ENCODE results near the gene RPH3AL. TPM values are rescaled to one million over a fixed set of nuclear protein-coding genes. Genes with fewer than 3 reads are reported as not detected.

The RPH3AL gene
- total and polyA plus RNA-seq, 2 experiments from 2014 or later, result 13.8 to 39.0 TPM

GRCh38 chr17:250487-251300, 101.9 kb downstream of the RPH3AL start:
- Histone ChIP-seq H3K27me3 (no peaks in the 10 kb centered on the region), H3K36me3 (no peaks in the 10 kb centered on the region), H3K27ac (no peak overlapping the region), H3K9me3 (ENCODE audit: low read depth) (no peaks in the 10 kb centered on the region), H3K4me3 (no peak overlapping the region), H3K4me1 (ENCODE audit: low read depth) (no peaks in the 10 kb centered on the region)
- no peak for DNase-seq (ENCODE audit: low read depth in 1 of 2, low spot score in 1 of 2)
- TF ChIP-seq CTCF (IDR thresholded peaks at IDR 0.05; ENCODE audit: low read depth, low read length), result no peak

GRCh38 chr17:249236-249993, 103.2 kb downstream of the RPH3AL start:
- Histone ChIP-seq H3K9me3 (ENCODE audit: low read depth) (no peaks in the 10 kb centered on the region), H3K27me3 (no peaks in the 10 kb centered on the region), H3K36me3 (no peaks in the 10 kb centered on the region), H3K27ac (no peak overlapping the region), H3K4me3 (no peak overlapping the region), H3K4me1 (ENCODE audit: low read depth) (no peaks in the 10 kb centered on the region)
- TF ChIP-seq CTCF (IDR thresholded peaks at IDR 0.05; ENCODE audit: low read depth, low read length), result no peak
- no peak for DNase-seq (ENCODE audit: low read depth in 1 of 2, low spot score in 1 of 2)

- no peaks in the 10 kb centered on the region for H3K36me3 ChIP-seq
- no peak for TF ChIP-seq CTCF (IDR thresholded peaks at IDR 0.05; ENCODE audit: low read depth, low read length)
- no peaks in the 10 kb centered on the region for H3K27me3 ChIP-seq
- H3K4me3 ChIP-seq, result no peak overlapping the region
- no peaks in the 10 kb centered on the region for H3K9me3 ChIP-seq (ENCODE audit: low read depth)
- no peak for DNase-seq (ENCODE audit: low read depth in 1 of 2, low spot score in 1 of 2)
- no peaks in the 10 kb centered on the region for H3K4me1 ChIP-seq (ENCODE audit: low read depth)
- no peak overlapping the region for H3K27ac ChIP-seq
Observed at GRCh38 chr17:248337-249235, 104.0 kb downstream of the RPH3AL start.

- H3K4me3 ChIP-seq, result no peak overlapping the region
- H3K27me3 ChIP-seq, result no peaks in the 10 kb centered on the region
- H3K27ac ChIP-seq, result no peak overlapping the region
- H3K9me3 ChIP-seq (ENCODE audit: low read depth), result no peaks in the 10 kb centered on the region
- no peaks in the 10 kb centered on the region for H3K4me1 ChIP-seq (ENCODE audit: low read depth)
- DNase-seq (ENCODE audit: low read depth in 1 of 2, low spot score in 1 of 2), result no peak
- no peak for TF ChIP-seq CTCF (IDR thresholded peaks at IDR 0.05; ENCODE audit: low read depth, low read length)
- H3K36me3 ChIP-seq, result no peaks in the 10 kb centered on the region
Observed at GRCh38 chr17:247767-248166, 104.8 kb downstream of the RPH3AL start.

- no peak for TF ChIP-seq CTCF (IDR thresholded peaks at IDR 0.05; ENCODE audit: low read depth, low read length)
Observed at GRCh38 chr17:246851-247421, 105.7 kb downstream of the RPH3AL start.

More at GRCh38 chr17:246851-247421, 105.7 kb downstream of the RPH3AL start:
- Histone ChIP-seq H3K4me3 (no peak overlapping the region), H3K27ac (no peak overlapping the region), H3K36me3 (no peaks in the 10 kb centered on the region), H3K27me3 (no peaks in the 10 kb centered on the region), H3K4me1 (ENCODE audit: low read depth) (no peaks in the 10 kb centered on the region), H3K9me3 (ENCODE audit: low read depth) (no peaks in the 10 kb centered on the region)
- DNase-seq (ENCODE audit: low read depth in 1 of 2, low spot score in 1 of 2), result no peak
